ENCODE measurements around the gene NGLY1. TPM values are rescaled to one million over a fixed set of nuclear protein-coding genes. Genes with fewer than 3 reads are reported as not detected.

The NGLY1 gene
- total and polyA plus RNA-seq, 7 experiments from 2014 or later = 39.7 to 84.1 (median 66.2) TPM

GRCh38 chr3:25751048-25751447, 32.2 kb downstream of the NGLY1 start:
- H3K9me3 Mint-ChIP-seq = no peaks in the 10 kb centered on the region
- H3K4me1 ChIP-seq (ENCODE audit: control insufficient read depth in 2 of 2, insufficient read depth in 2 of 2, low read length in 2 of 2) = no peaks in the 10 kb centered on the region
- H3K9me3 ChIP-seq (ENCODE audit: control insufficient read depth in 2 of 3, low read length in 3 of 3) = no peaks in the 10 kb centered on the region
- peak overlapping the region in 1 of 9 donors; percentile 50 for H3K27ac Mint-ChIP-seq
- H3K27me3 ChIP-seq (ENCODE audit: control insufficient read depth in 2 of 2, insufficient read depth in 2 of 2, low read length in 2 of 2) = no peaks in the 10 kb centered on the region
- no peak overlapping the region for H3K27ac ChIP-seq (ENCODE audit: low read depth, low read length)
- H3K4me3 Mint-ChIP-seq = no peak overlapping the region
- DNase-seq (no peak), ATAC-seq (no peak)
- H3K36me3 Mint-ChIP-seq = peaks cover 18 to 52% (median 40%) of the 10 kb centered on the region in 5 donors
- no peaks in the 10 kb centered on the region for H3K27me3 Mint-ChIP-seq
- intact Hi-C loops (cut with micrococcal nuclease) = no loop called here
- ChIA-PET CTCF (no interaction called here), POLR2A (no interaction called here)
- peaks cover 0 to 54% (median 14%) of the 10 kb centered on the region in 3 experiments for H3K36me3 ChIP-seq (ENCODE audit: control insufficient read depth in 2 of 3, insufficient read depth in 3 of 3, low read length in 3 of 3)
- no peak overlapping the region for H3K4me3 ChIP-seq (ENCODE audit: low read length)
- H3K4me1 Mint-ChIP-seq = peaks cover 2 to 25% (median 17%) of the 10 kb centered on the region in 7 donors

- intact Hi-C loops (cut with micrococcal nuclease) = loop anchor here in 1 of 2 donors (5.0 kb wide), 1 partner anchor 33 kb away; the partner anchor contains the start of gene NGLY1
- H3K27ac ChIP-seq (ENCODE audit: low read depth, low read length) = no peak overlapping the region
- no peaks in the 10 kb centered on the region for H3K9me3 ChIP-seq (ENCODE audit: control insufficient read depth in 2 of 3, low read length in 3 of 3)
- H3K4me3 Mint-ChIP-seq = no peak overlapping the region
- no peak overlapping the region for H3K27ac Mint-ChIP-seq
- peaks cover 0 to 64% (median 14%) of the 10 kb centered on the region in 3 experiments for H3K36me3 ChIP-seq (ENCODE audit: control insufficient read depth in 2 of 3, insufficient read depth in 3 of 3, low read length in 3 of 3)
- H3K27me3 Mint-ChIP-seq = no peaks in the 10 kb centered on the region
- no peaks in the 10 kb centered on the region for H3K9me3 Mint-ChIP-seq
- H3K27me3 ChIP-seq (ENCODE audit: control insufficient read depth in 2 of 2, insufficient read depth in 2 of 2, low read length in 2 of 2) = no peaks in the 10 kb centered on the region
- no peaks in the 10 kb centered on the region for H3K4me1 ChIP-seq (ENCODE audit: control insufficient read depth in 2 of 2, insufficient read depth in 2 of 2, low read length in 2 of 2)
- peaks cover 23 to 68% (median 58%) of the 10 kb centered on the region in 5 donors for H3K36me3 Mint-ChIP-seq
- DNase-seq (no peak), ATAC-seq (no peak)
- ChIA-PET CTCF (no interaction called here), POLR2A (interaction anchor here (0.6 kb wide), 1 partner anchor 36 kb away, joined by 4 read pairs; no protein-coding TSS in a partner anchor)
- peaks cover 1 to 21% (median 12%) of the 10 kb centered on the region in 7 donors for H3K4me1 Mint-ChIP-seq
- H3K4me3 ChIP-seq (ENCODE audit: low read length) = no peak overlapping the region
Observed at GRCh38 chr3:25749031-25749581, 34.1 kb downstream of the NGLY1 start.

- Histone ChIP-seq H3K27me3 (ENCODE audit: control insufficient read depth in 2 of 2, insufficient read depth in 2 of 2, low read length in 2 of 2) (no peaks in the 10 kb centered on the region), H3K36me3 (ENCODE audit: control insufficient read depth in 2 of 3, insufficient read depth in 3 of 3, low read length in 3 of 3) (peaks cover 0 to 65% (median 14%) of the 10 kb centered on the region in 3 experiments), H3K9me3 (ENCODE audit: control insufficient read depth in 2 of 3, low read length in 3 of 3) (no peaks in the 10 kb centered on the region), H3K4me1 (ENCODE audit: control insufficient read depth in 2 of 2, insufficient read depth in 2 of 2, low read length in 2 of 2) (no peaks in the 10 kb centered on the region), H3K27ac (ENCODE audit: low read depth, low read length) (no peak overlapping the region), H3K4me3 (ENCODE audit: low read length) (no peak overlapping the region)
- no peak overlapping the region for H3K4me3 Mint-ChIP-seq
- H3K27ac Mint-ChIP-seq = no peak overlapping the region
- peaks cover 23 to 74% (median 65%) of the 10 kb centered on the region in 5 donors for H3K36me3 Mint-ChIP-seq
- no peak for DNase-seq
- H3K4me1 Mint-ChIP-seq = peaks cover 2 to 25% (median 10%) of the 10 kb centered on the region in 7 donors
- ChIA-PET CTCF (interaction anchor here (0.6 kb wide), 2 partner anchors 18 to 80 kb away, joined by 3 to 4 read pairs; no protein-coding TSS in a partner anchor), POLR2A (interaction anchor here (0.6 kb wide), 1 partner anchor 114 kb away, joined by 3 read pairs; no protein-coding TSS in a partner anchor)
- H3K27me3 Mint-ChIP-seq = no peaks in the 10 kb centered on the region
- no peaks in the 10 kb centered on the region for H3K9me3 Mint-ChIP-seq
- no peak for ATAC-seq
- intact Hi-C loops (cut with micrococcal nuclease) = loop anchor here in 1 of 2 donors (5.0 kb wide), 1 partner anchor 34 kb away; the partner anchor contains the start of gene NGLY1
Observed at GRCh38 chr3:25748189-25748588, 35.1 kb downstream of the NGLY1 start.

DNA sequence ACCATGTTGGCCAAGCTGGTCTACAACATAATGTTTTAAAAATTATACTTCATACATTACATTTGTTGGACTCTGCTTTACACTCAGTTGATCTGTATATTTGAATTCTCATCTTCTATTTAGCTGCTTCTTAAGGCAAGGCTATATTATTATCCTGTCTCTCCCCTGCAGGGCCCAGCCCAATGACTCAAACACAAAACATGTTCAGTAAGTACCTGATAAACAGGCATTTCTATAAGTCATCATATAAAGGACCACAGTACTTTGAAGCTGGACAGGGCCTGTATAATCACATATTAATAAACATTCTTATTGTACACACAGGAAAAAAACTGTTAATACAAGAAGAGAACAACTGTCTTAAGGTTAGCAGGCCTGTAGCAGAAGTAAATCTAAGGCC, 36.2 kb downstream of the NGLY1 start:
- ATAC-seq (no peak), DNase-seq (no peak)
- peaks cover 0 to 62% (median 14%) of the 10 kb centered on the region in 3 experiments for H3K36me3 ChIP-seq (ENCODE audit: control insufficient read depth in 2 of 3, insufficient read depth in 3 of 3, low read length in 3 of 3)
- H3K27ac ChIP-seq (ENCODE audit: low read depth, low read length) = no peak overlapping the region
- peaks cover 23 to 77% (median 67%) of the 10 kb centered on the region in 5 donors for H3K36me3 Mint-ChIP-seq
- ChIA-PET POLR2A (interaction anchor here (0.6 kb wide), 1 partner anchor 36 kb away, joined by 3 read pairs; the partner anchor contains the start of gene NGLY1), CTCF (no interaction called here)
- no peak overlapping the region for H3K4me3 ChIP-seq (ENCODE audit: low read length)
- no peaks in the 10 kb centered on the region for H3K9me3 Mint-ChIP-seq
- H3K4me1 Mint-ChIP-seq = peaks cover 2 to 31% (median 11%) of the 10 kb centered on the region in 7 donors
- no peaks in the 10 kb centered on the region for H3K27me3 ChIP-seq (ENCODE audit: control insufficient read depth in 2 of 2, insufficient read depth in 2 of 2, low read length in 2 of 2)
- intact Hi-C loops (cut with micrococcal nuclease) = loop anchor here in 1 of 2 donors (5.0 kb wide), 1 partner anchor 35 kb away; the partner anchor contains the start of gene NGLY1
- no peak overlapping the region for H3K4me3 Mint-ChIP-seq
- H3K27me3 Mint-ChIP-seq = no peaks in the 10 kb centered on the region
- no peaks in the 10 kb centered on the region for H3K4me1 ChIP-seq (ENCODE audit: control insufficient read depth in 2 of 2, insufficient read depth in 2 of 2, low read length in 2 of 2)
- H3K9me3 ChIP-seq (ENCODE audit: control insufficient read depth in 2 of 3, low read length in 3 of 3) = no peaks in the 10 kb centered on the region
- H3K27ac Mint-ChIP-seq = no peak overlapping the region

DNA sequence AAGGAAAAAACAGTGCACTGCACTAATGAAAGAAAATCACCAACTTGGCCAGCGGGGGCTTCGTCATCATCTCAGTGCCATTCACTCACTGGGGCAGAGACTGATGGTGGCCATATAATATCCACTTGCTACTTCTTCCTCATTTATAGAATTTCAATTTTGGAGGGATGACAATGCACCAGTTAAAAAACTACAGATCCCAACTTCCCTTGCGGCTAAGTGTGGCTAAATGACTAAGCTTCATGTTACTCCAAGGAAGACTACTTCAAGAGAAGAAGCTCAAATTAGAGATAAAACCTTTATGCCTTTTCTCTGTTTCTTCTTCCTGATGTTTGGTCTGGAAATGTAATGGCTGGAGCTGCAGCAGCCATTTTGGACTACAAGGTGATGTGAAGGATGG, 38.8 kb downstream of the NGLY1 start:
- no peaks in the 10 kb centered on the region for H3K4me1 ChIP-seq (ENCODE audit: control insufficient read depth in 2 of 2, insufficient read depth in 2 of 2, low read length in 2 of 2)
- H3K4me1 Mint-ChIP-seq = peaks cover 2 to 28% (median 15%) of the 10 kb centered on the region in 7 donors
- H3K36me3 Mint-ChIP-seq = peaks cover 16 to 62% (median 55%) of the 10 kb centered on the region in 5 donors
- ChIA-PET CTCF (interaction anchor here (1.2 kb wide), 1 partner anchor 78 kb away, joined by 5 read pairs; no protein-coding TSS in a partner anchor), POLR2A (no interaction called here)
- H3K27me3 Mint-ChIP-seq = no peaks in the 10 kb centered on the region
- ATAC-seq (peak; percentile 26), DNase-seq (no peak)
- H3K36me3 ChIP-seq (ENCODE audit: control insufficient read depth in 2 of 3, insufficient read depth in 3 of 3, low read length in 3 of 3) = peaks cover 0 to 44% (median 15%) of the 10 kb centered on the region in 3 experiments
- no peak overlapping the region for H3K4me3 ChIP-seq (ENCODE audit: low read length)
- H3K9me3 ChIP-seq (ENCODE audit: control insufficient read depth in 2 of 3, low read length in 3 of 3) = no peaks in the 10 kb centered on the region
- intact Hi-C loops (cut with micrococcal nuclease) = loop anchor here in 1 of 2 donors (2.0 kb wide), 1 partner anchor 14 kb away; no protein-coding TSS in a partner anchor
- H3K4me3 Mint-ChIP-seq = no peak overlapping the region
- H3K27me3 ChIP-seq (ENCODE audit: control insufficient read depth in 2 of 2, insufficient read depth in 2 of 2, low read length in 2 of 2) = no peaks in the 10 kb centered on the region
- H3K27ac ChIP-seq (ENCODE audit: low read depth, low read length) = no peak overlapping the region
- H3K9me3 Mint-ChIP-seq = no peaks in the 10 kb centered on the region
- peak overlapping the region in 1 of 9 donors; percentile 15 for H3K27ac Mint-ChIP-seq

DNA sequence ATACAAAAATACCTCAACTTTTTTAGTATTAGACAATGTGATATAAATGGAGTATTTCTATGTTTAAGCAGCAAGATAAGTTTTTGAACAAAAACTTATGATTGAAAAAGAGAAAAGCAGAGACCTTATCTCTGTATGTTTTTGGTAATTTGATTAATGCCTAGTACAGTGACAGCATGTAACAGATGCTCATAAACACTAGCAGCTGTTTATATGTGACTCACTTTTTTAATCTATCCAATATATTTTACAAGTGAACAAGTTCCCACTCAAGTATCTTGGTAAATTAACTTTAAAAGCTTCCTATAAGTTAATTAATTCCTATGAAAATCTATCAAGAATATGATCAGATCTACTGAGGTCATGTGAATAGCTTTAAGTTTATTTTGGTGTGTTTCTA, 55.1 kb downstream of the NGLY1 start:
- H3K4me3 ChIP-seq (ENCODE audit: low read length) = no peak overlapping the region
- H3K4me1 ChIP-seq (ENCODE audit: control insufficient read depth in 2 of 2, insufficient read depth in 2 of 2, low read length in 2 of 2) = no peaks in the 10 kb centered on the region
- H3K27me3 Mint-ChIP-seq = no peaks in the 10 kb centered on the region
- H3K27ac Mint-ChIP-seq = no peak overlapping the region
- no peak overlapping the region for H3K4me3 Mint-ChIP-seq
- ATAC-seq = no peak
- POLR2A ChIA-PET = no interaction called here
- no peaks in the 10 kb centered on the region for H3K9me3 Mint-ChIP-seq
- H3K4me1 Mint-ChIP-seq = peaks cover 0 to 9% (median 4%) of the 10 kb centered on the region in 7 donors
- H3K9me3 ChIP-seq (ENCODE audit: control insufficient read depth in 2 of 3, low read length in 3 of 3) = no peaks in the 10 kb centered on the region
- H3K36me3 Mint-ChIP-seq = peaks cover 17 to 59% (median 21%) of the 10 kb centered on the region in 5 donors
- intact Hi-C loops (cut with micrococcal nuclease) = no loop called here
- H3K27me3 ChIP-seq (ENCODE audit: control insufficient read depth in 2 of 2, insufficient read depth in 2 of 2, low read length in 2 of 2) = no peaks in the 10 kb centered on the region
- peaks cover 4 to 40% (median 9%) of the 10 kb centered on the region in 3 experiments for H3K36me3 ChIP-seq (ENCODE audit: control insufficient read depth in 2 of 3, insufficient read depth in 3 of 3, low read length in 3 of 3)
- H3K27ac ChIP-seq (ENCODE audit: low read depth, low read length) = no peak overlapping the region
- CTCF ChIA-PET = no interaction called here
- DNase-seq = no peak
